ENCODE measurements around the gene CDK1.

GRCh38 chr10:60820093-60820754 lies 41.9 kb downstream of the CDK1 start:
- TF ChIP-seq CTCF (IDR thresholded peaks at IDR 0.05) = no peak
- TF ChIP-seq EZH2 (IDR thresholded peaks at IDR 0.05; ENCODE audit: borderline replicate concordance, insufficient read depth, low read depth, low read length, poor library complexity, severe bottlenecking) = no peak

Data from B cell (primary cell).